IPS DF 19.7 (cell line): Measurements from ENCODE around the gene OPALIN.
A peak's percentile ranks its signal among the peaks of the same experiment; 100 is the strongest.

Experiments
- DNase-seq: peaks from one replicate; pipeline ENCODE4 v3.0.0-alpha.2; 2013; ENCODE audit warnings: low read depth, low spot score

The OPALIN gene

GRCh38 chr10:96374004-96374403 lies 15.2 kb upstream of the OPALIN start:
- no peak for DNase-seq

- no peak for DNase-seq
Observed at GRCh38 chr10:96371356-96371755, 12.6 kb upstream of the OPALIN start.

- peak; percentile 50 for DNase-seq
Observed at GRCh38 chr10:96370584-96371157, 11.9 kb upstream of the OPALIN start.

- no peak for DNase-seq
Observed at GRCh38 chr10:96369890-96370583, 11.2 kb upstream of the OPALIN start.

GRCh38 chr10:96368971-96369370 lies 10.2 kb upstream of the OPALIN start:
- DNase-seq: no peak

- no peak for DNase-seq
Observed at GRCh38 chr10:96367470-96367869, 8.7 kb upstream of the OPALIN start.

- no peak for DNase-seq
Observed at GRCh38 chr10:96366508-96366907, 7.7 kb upstream of the OPALIN start.

- DNase-seq: no peak
Observed at GRCh38 chr10:96365571-96365970, 6.8 kb upstream of the OPALIN start.

GRCh38 chr10:96360766-96361165 lies 2.0 kb upstream of the OPALIN start:
- DNase-seq: no peak

- DNase-seq: no peak
Observed at GRCh38 chr10:96360331-96360730, 1.5 kb upstream of the OPALIN start.

GRCh38 chr10:96359616-96360015 lies 814 bp upstream of the OPALIN start:
- no peak for DNase-seq

- DNase-seq: no peak
Observed at GRCh38 chr10:96357038-96357620, 1.7 kb downstream of the OPALIN start.

- DNase-seq: no peak
Observed at GRCh38 chr10:96352582-96352981, 6.2 kb downstream of the OPALIN start.

GRCh38 chr10:96352027-96352426 lies 6.8 kb downstream of the OPALIN start:
- DNase-seq: no peak

GRCh38 chr10:96346295-96346694 lies 12.5 kb downstream of the OPALIN start:
- no peak for DNase-seq

- peak; percentile 85 for DNase-seq
Observed at GRCh38 chr10:96345222-96345621, 13.6 kb downstream of the OPALIN start.

GRCh38 chr10:96344178-96344577 lies 14.6 kb downstream of the OPALIN start:
- no peak for DNase-seq

- no peak for DNase-seq
Observed at GRCh38 chr10:96342402-96342801, 16.4 kb downstream of the OPALIN start.

- DNase-seq: no peak
Observed at GRCh38 chr10:96341219-96342182, 17.3 kb downstream of the OPALIN start.

- no peak for DNase-seq
Observed at GRCh38 chr10:96339956-96340904, 18.6 kb downstream of the OPALIN start.

GRCh38 chr10:96339383-96339782 lies 19.4 kb downstream of the OPALIN start:
- DNase-seq: no peak
